ENCODE measurements around the gene TOMM40L.

The TOMM40L gene

GRCh38 chr1:161191971-161192370 lies 33.9 kb upstream of the TOMM40L start:
- no peak for TF ChIP-seq POLR2A (IDR thresholded peaks at IDR 0.05; ENCODE audit: low read depth, low read length)
- DNase-seq (ENCODE audit: insufficient read length, low spot score) (no peak), FAIRE-seq (no peak)

- peak; percentile 62 for DNase-seq (ENCODE audit: insufficient read length, low spot score)
- FAIRE-seq: no peak
- TF ChIP-seq POLR2A (IDR thresholded peaks at IDR 0.05; ENCODE audit: low read depth, low read length): no peak
Observed at GRCh38 chr1:161192476-161193465, 33.1 kb upstream of the TOMM40L start.

DNA sequence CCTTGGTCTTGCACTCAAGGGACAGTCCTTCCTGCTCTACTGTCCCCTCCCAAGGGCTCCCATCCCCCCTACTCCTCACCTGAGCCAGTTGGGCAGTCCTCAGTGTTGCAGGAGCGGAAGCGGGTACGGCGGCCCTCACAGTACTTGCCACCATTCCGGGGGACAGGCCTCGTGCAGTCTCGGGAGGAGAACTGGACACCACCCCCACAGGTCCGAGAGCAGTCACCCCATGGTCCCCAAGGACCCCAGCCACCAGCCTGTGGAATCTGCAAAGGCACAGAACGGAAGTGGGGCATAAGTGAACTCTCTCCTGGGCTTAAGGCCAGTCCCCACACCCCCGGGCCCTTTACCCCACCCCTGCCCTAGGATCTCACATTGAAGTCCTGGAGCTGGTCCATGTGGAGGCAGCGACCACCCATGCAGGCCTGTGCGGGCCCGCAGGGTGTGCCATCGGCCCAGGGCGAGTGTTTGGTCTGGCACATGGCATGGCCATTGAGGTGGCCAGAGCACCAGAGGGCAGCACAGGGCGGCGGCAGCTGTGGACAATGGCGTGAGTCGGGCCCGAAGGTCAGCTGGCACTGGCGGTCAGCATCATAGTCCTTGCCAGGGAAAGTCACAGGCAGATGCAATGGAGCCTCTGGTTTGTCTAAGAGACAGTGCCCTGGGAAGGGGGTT lies 32.2 kb upstream of the TOMM40L start:
- TF ChIP-seq POLR2A (IDR thresholded peaks at IDR 0.05; ENCODE audit: low read depth, low read length): no peak
- DNase-seq (ENCODE audit: insufficient read length, low spot score) (no peak), FAIRE-seq (no peak)

- FAIRE-seq: no peak
- TF ChIP-seq POLR2A (IDR thresholded peaks at IDR 0.05; ENCODE audit: low read depth, low read length): no peak
- no peak for DNase-seq (ENCODE audit: insufficient read length, low spot score)
Observed at GRCh38 chr1:161195171-161195570, 30.7 kb upstream of the TOMM40L start.

GRCh38 chr1:161196111-161196510 lies 29.7 kb upstream of the TOMM40L start:
- TF ChIP-seq POLR2A (IDR thresholded peaks at IDR 0.05; ENCODE audit: low read depth, low read length): no peak
- FAIRE-seq (no peak), DNase-seq (ENCODE audit: insufficient read length, low spot score) (no peak)

- no peak for FAIRE-seq
- TF ChIP-seq POLR2A (IDR thresholded peaks at IDR 0.05; ENCODE audit: low read depth, low read length): no peak
- no peak for DNase-seq (ENCODE audit: insufficient read length, low spot score)
Observed at GRCh38 chr1:161196521-161197451, 29.1 kb upstream of the TOMM40L start.

DNA sequence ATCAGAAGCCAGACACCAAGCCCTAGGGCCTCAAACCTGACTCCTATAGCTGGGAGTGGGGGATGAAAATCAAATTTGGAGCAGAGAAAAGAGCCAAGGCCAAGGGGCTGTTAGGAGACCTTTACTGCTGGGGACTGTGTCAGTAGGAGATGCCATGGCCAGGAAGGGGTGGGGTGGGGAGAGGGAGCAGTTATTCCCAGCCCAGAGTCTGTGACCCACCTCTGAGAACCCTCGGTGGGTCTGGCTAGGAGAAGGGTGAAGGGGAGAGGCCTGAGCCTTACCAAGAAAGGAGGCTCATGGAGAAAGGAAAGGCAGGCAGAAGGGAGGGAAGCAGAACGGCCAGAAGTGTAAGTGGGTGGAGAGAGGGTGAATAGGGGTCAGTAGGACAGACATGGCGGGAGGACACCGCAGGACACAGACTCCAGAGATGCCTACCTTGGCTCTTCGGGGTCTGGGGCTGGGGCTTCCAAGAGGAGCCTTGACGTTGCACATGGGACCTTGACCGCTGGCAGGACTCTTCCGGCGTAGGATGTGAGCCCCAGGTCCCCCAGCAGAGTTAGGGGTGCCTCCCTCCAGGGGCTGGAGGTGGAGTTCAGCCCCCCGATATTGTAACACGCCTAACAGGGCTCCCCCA lies 28.2 kb upstream of the TOMM40L start:
- TF ChIP-seq POLR2A (IDR thresholded peaks at IDR 0.05; ENCODE audit: low read depth, low read length): no peak
- no peak for DNase-seq (ENCODE audit: insufficient read length, low spot score)
- FAIRE-seq: no peak

- FAIRE-seq: no peak
- no peak for DNase-seq (ENCODE audit: insufficient read length, low spot score)
- TF ChIP-seq POLR2A (IDR thresholded peaks at IDR 0.05; ENCODE audit: low read depth, low read length): no peak
Observed at GRCh38 chr1:161198194-161198896, 27.5 kb upstream of the TOMM40L start.

GRCh38 chr1:161198897-161199431 lies 26.9 kb upstream of the TOMM40L start, which contains the start of gene ADAMTS4:
ADAMTS4 (minus strand) TSS chr1:161199054; CDS start chr1:161198627, 427 bp downstream.
- DNase-seq (ENCODE audit: insufficient read length, low spot score) (no peak), FAIRE-seq (no peak)

DNA sequence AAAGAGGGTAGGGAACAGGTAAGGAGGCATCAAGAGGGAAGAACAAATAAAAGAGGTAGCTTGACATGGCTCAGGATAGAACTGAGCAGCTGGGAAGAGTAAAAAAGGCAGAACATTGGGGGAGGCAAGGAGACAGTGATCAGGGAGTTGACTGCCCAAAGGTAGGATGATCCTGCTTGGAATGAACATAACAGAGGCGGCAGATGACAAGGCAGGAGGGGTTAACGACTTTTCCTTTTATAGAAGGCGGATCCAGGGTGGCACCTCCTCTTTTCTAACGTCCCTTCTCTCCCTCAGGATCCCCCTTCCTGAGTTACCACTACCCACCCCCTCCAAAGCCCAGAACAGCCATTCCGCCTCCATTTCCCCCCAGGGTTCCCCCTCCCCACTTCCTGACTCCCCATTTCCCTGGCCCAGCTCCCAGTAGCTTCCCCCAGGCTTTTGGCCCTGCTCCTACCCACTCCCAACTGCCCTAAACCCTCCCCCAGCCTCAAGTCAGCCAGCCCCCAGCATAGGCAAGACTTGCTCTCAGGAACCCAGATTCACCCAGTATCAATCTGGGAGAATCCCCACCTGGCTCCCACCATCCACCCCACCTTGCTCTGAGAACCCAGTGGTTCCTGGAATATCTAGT lies 26.2 kb upstream of the TOMM40L start:
- DNase-seq (ENCODE audit: insufficient read length, low spot score): no peak
- TF ChIP-seq POLR2A (IDR thresholded peaks at IDR 0.05; ENCODE audit: low read depth, low read length): no peak
- FAIRE-seq: no peak

More at GRCh38 chr1:161198897-161199431, 26.9 kb upstream of the TOMM40L start, which contains the start of gene ADAMTS4:
- no peak for TF ChIP-seq POLR2A (IDR thresholded peaks at IDR 0.05; ENCODE audit: low read depth, low read length)

DNA sequence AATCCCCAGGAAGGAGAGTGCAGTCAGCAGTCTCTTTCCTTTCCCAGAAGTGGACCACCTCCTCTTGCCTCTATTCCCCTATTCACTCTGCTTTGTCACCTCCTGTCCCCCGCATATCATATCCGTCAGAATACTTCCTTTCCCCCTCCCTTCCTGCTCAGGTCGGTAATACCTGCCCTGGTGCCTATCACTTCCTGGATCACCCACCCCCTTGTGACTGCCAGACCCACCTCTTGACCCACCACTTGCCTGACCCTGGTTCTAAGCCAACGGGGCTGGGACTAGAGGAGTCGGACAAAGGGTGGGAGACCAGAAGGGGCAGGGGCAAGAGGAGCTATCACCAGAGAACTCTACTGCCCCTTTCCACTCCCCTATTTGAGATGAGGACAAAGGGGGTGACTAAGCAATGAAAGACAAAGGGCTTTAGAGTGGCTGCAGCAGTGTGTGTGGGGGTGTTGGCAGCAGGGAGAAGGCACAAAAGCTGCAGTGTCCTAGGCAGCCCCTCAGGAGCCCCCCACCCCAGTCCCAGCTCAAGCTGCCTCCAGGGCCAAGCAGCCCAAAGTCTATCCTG lies 25.4 kb upstream of the TOMM40L start:
- no peak for FAIRE-seq
- TF ChIP-seq POLR2A (IDR thresholded peaks at IDR 0.05; ENCODE audit: low read depth, low read length): no peak
- DNase-seq (ENCODE audit: insufficient read length, low spot score): no peak
